Fibroblast of lung (primary cell): ENCODE data around the gene CMSS1. TPM values are rescaled to one million over a fixed set of nuclear protein-coding genes. Genes with fewer than 3 reads are reported as not detected.
"Not testable (repeated sequence)": the region's sequence is repeated elsewhere in the genome, so short reads cannot be mapped to it uniquely, and the experiment has no call there.

Experiments
- DNase-seq, 2 donors: peaks; one replicate each; pipeline versions ENCODE4 v3.0.0 to v3.0.0-alpha.2; 2010; ENCODE audit warnings: low read depth in 2 of 2
- H2AFZ ChIP-seq: 2 replicates; pipeline ENCODE4 v1.5.1; 2012; ENCODE audit warnings: low read length, control low read depth, inconsistent platforms
- H3K27ac ChIP-seq: 2 replicates; pipeline ENCODE4 v1.5.1; 2011; ENCODE audit warnings: low read length, control low read depth; ENCODE audit not compliant: insufficient read depth
- H3K27me3 ChIP-seq: 2 replicates; pipeline ENCODE4 v1.5.1; 2011; ENCODE audit warnings: mild to moderate bottlenecking, low read length; ENCODE audit not compliant: control insufficient read depth, insufficient read depth
- H3K36me3 ChIP-seq: 2 replicates; pipeline ENCODE4 v1.5.1; 2011; ENCODE audit warnings: low read length; ENCODE audit not compliant: control insufficient read depth, insufficient read depth
- H3K4me1 ChIP-seq: 2 replicates; pipeline ENCODE4 v1.5.1; 2011; ENCODE audit warnings: low read length; ENCODE audit not compliant: control insufficient read depth, insufficient read depth; ENCODE audit errors: extremely low read depth
- H3K4me2 ChIP-seq: 2 replicates; pipeline ENCODE4 v1.5.1; 2011; ENCODE audit warnings: low read length, control low read depth; ENCODE audit not compliant: insufficient read depth; ENCODE audit errors: extremely low read depth
- H3K4me3 ChIP-seq, 4 experiments: fragments of 200-600 bp in 1 of 4; sonication (generic) in 1 of 4; replicated peaks in 1 of 4; 2 replicates each; pipeline ENCODE4 v1.5.1; 2011 to 2016; ENCODE audit warnings: low read length in 4 of 4, low read depth in 3 of 4, mild to moderate bottlenecking in 3 of 4, control low read depth in 2 of 4, inconsistent platforms in 1 of 4, mixed read lengths in 1 of 4; ENCODE audit not compliant: insufficient read depth in 1 of 4; ENCODE audit errors: control extremely low read depth in 1 of 4
- H3K79me2 ChIP-seq: 2 replicates; pipeline ENCODE4 v1.5.1; 2012; ENCODE audit warnings: mild to moderate bottlenecking, low read length, inconsistent platforms; ENCODE audit not compliant: control insufficient read depth, insufficient read depth
- H3K9ac ChIP-seq: 2 replicates; pipeline ENCODE4 v1.5.1; 2011; ENCODE audit warnings: mild to moderate bottlenecking, low read length, control low read depth; ENCODE audit not compliant: insufficient read depth
- H3K9me3 ChIP-seq: 2 replicates; pipeline ENCODE4 v1.5.1; 2012; ENCODE audit warnings: low read depth, low read length; ENCODE audit not compliant: control insufficient read depth, insufficient read depth
- H4K20me1 ChIP-seq: 2 replicates; pipeline ENCODE4 v1.5.1; 2011; ENCODE audit warnings: low read length; ENCODE audit not compliant: control insufficient read depth, insufficient read depth; ENCODE audit errors: extremely low read depth
- EZH2 ChIP-seq: IDR thresholded peaks from 2 replicates; pipeline ENCODE4 v1.5.1; 2012; ENCODE audit warnings: low read length, control low read depth, mild to moderate bottlenecking; ENCODE audit errors: missing control alignments
- polyA plus RNA-seq, 2 donors: library from polyadenylated mRNA; depleted of rRNA in 1 of 2; stranded (reverse) in 1 of 2; unstranded in 1 of 2; fragments of >200 nt; gene quantifications; 2 replicates each; pipeline ENCODE4 v1.2.1, GENCODE V29; 2011 to 2012; ENCODE audit warnings: missing spikeins in 1 of 2
- total RNA-seq: library from RNA; depleted of rRNA; stranded (reverse); fragments of >200 nt; gene quantifications from 2 replicates; pipeline ENCODE4 v1.2.1, GENCODE V29; 2014
- TF ChIP-seq, protein P1 (sequence below), 2 donors: IDR thresholded peaks in 1 of 2; conservative IDR thresholded peaks in 1 of 2; 1 replicate in 1 of 2; 2 replicates in 1 of 2; pipeline ENCODE4 v1.5.1; 2011 to 2012; ENCODE audit warnings: low read length in 2 of 2, control low read depth in 1 of 2, inconsistent platforms in 1 of 2, low read depth in 1 of 2, mild to moderate bottlenecking in 1 of 2

The CMSS1 gene
- total and polyA plus RNA-seq, 2 donors (not counting 1 experiment from before 2014, with no cell fraction given): 6.9 to 13.2 TPM

GRCh38 chr3:100227511-100227921 lies 409.9 kb downstream of the CMSS1 start:
- H3K4me1 ChIP-seq: peaks cover 10% of the 10 kb centered on the region
- H2AFZ ChIP-seq: no peak overlapping the region
- H3K4me2 ChIP-seq: no peak overlapping the region
- H3K4me3 ChIP-seq: no peak overlapping the region
- no peaks in the 10 kb centered on the region for H4K20me1 ChIP-seq
- no peaks in the 10 kb centered on the region for H3K79me2 ChIP-seq
- H3K27ac ChIP-seq: peak overlapping the region; percentile 66
- no peak for DNase-seq
- no peaks in the 10 kb centered on the region for H3K36me3 ChIP-seq
- H3K9me3 ChIP-seq: no peaks in the 10 kb centered on the region
- no peak overlapping the region for H3K9ac ChIP-seq
- H3K27me3 ChIP-seq: no peaks in the 10 kb centered on the region
- TF ChIP-seq EZH2: no peak
- TF ChIP-seq, protein P1, sequence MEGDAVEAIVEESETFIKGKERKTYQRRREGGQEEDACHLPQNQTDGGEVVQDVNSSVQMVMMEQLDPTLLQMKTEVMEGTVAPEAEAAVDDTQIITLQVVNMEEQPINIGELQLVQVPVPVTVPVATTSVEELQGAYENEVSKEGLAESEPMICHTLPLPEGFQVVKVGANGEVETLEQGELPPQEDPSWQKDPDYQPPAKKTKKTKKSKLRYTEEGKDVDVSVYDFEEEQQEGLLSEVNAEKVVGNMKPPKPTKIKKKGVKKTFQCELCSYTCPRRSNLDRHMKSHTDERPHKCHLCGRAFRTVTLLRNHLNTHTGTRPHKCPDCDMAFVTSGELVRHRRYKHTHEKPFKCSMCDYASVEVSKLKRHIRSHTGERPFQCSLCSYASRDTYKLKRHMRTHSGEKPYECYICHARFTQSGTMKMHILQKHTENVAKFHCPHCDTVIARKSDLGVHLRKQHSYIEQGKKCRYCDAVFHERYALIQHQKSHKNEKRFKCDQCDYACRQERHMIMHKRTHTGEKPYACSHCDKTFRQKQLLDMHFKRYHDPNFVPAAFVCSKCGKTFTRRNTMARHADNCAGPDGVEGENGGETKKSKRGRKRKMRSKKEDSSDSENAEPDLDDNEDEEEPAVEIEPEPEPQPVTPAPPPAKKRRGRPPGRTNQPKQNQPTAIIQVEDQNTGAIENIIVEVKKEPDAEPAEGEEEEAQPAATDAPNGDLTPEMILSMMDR (conservative IDR thresholded peaks at IDR 0.05 in 1 of 2, IDR thresholded peaks at IDR 0.05 in 1 of 2; ENCODE audit: low read depth in 1 of 2, low read length in 2 of 2): no peak

DNA sequence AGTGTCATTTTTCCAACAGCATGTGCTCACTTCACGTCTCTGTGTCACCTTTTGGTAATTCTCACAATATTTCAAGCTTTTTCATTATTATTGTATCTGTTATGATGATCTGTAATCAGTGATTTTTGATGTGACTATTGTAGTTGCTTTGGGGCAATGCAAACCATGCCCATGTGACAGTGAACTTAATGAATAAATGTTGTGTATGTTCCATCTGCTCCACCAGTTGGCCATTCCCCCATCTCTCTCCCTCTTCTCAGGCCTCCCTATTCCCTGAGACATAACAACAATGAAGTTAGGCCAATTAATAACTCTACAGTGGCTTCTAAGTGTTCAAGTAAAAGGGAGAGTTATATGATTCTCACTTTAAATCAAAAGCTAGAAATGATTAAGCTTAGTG lies 410.6 kb downstream of the CMSS1 start:
- Histone ChIP-seq H3K9ac (no peak overlapping the region), H3K4me1 (peaks cover 10% of the 10 kb centered on the region), H2AFZ (no peak overlapping the region), H3K27me3 (no peaks in the 10 kb centered on the region), H3K4me3 (no peak overlapping the region), H3K9me3 (no peaks in the 10 kb centered on the region), H3K79me2 (no peaks in the 10 kb centered on the region), H3K27ac (no peak overlapping the region), H3K36me3 (no peaks in the 10 kb centered on the region), H3K4me2 (no peak overlapping the region), H4K20me1 (no peaks in the 10 kb centered on the region)
- TF ChIP-seq, protein P1 (conservative IDR thresholded peaks at IDR 0.05 in 1 of 2, IDR thresholded peaks at IDR 0.05 in 1 of 2; ENCODE audit: low read depth in 1 of 2, low read length in 2 of 2): no peak
- TF ChIP-seq EZH2: no peak
- no peak for DNase-seq

GRCh38 chr3:100229188-100229587 lies 411.5 kb downstream of the CMSS1 start:
- not testable (repeated sequence) for H3K9me3 ChIP-seq, H3K4me2 ChIP-seq, H3K4me3 ChIP-seq, H3K36me3 ChIP-seq, H3K79me2 ChIP-seq, H3K27ac ChIP-seq, H3K27me3 ChIP-seq, H2AFZ ChIP-seq, DNase-seq, H4K20me1 ChIP-seq, H3K9ac ChIP-seq
- peaks cover 10% of the 10 kb centered on the region for H3K4me1 ChIP-seq
